ENCODE measurements around the gene EPHB2. TPM values are rescaled to one million over a fixed set of nuclear protein-coding genes. Genes with fewer than 3 reads are reported as not detected.

Gene EPHB2
- total and polyA plus RNA-seq, 2 donors (not counting 1 experiment from before 2014, with no cell fraction given) = 0.07 to 0.39 TPM

DNA sequence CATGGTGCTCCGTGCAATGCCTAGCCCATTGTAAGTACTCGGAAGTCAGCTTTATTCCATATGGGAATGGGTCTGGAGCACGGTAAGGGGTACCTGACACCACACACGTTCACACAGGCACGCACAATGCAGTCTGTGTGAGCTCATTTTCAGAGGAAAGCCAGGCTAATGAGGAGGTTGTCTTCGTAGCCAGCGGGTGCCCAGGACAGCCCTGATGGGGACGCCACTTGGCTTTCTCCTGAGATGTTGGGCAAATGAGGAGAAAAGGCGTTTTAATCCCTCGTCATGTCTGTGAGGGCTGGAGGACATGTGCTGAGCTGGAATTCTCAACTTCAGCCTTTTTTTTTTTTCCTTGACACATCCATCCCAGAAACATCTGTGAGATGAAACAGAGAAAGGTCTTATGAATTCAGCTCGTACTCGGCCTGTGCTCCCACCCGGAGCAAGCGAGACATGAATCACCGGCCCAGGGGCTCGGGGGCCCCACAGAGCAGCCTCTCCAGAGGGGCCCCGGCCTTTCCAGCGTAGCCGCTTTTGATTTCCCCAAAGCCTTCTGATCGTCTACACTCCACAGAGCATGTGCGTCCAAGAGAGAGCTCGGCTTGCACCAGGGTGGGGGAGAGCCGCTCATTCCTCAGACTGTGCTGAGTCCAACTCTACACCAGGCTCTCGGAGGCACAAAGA, 125.1 kb downstream of the EPHB2 start:
- Mint-ChIP-seq H3K4me1 (no peaks in the 10 kb centered on the region), H3K4me3 (no peak overlapping the region), H3K27ac (no peak overlapping the region), H3K9me3 (ENCODE audit: insufficient read depth) (no peaks in the 10 kb centered on the region), H3K27me3 (peaks cover 14% of the 10 kb centered on the region)
- no peaks in the 10 kb centered on the region for H4K20me1 ChIP-seq (ENCODE audit: control insufficient read depth, insufficient read depth, low read length, poor library complexity, severe bottlenecking)
- H3K4me1 ChIP-seq (ENCODE audit: control insufficient read depth in 2 of 2, insufficient read depth in 2 of 2, low read length in 2 of 2) = no peaks in the 10 kb centered on the region
- no peak overlapping the region for H3K4me2 ChIP-seq (replicated peaks; ENCODE audit: low read depth, low read length, poor library complexity, severe bottlenecking)
- 95% methylated on average over 17 of the region's 24 CpGs for WGBS (ENCODE audit: insufficient coverage)
- TF ChIP-seq EZH2 (IDR thresholded peaks at IDR 0.05; ENCODE audit: borderline replicate concordance, insufficient read depth, low read depth, low read length, poor library complexity, severe bottlenecking) = no peak
- TF ChIP-seq, protein P1, sequence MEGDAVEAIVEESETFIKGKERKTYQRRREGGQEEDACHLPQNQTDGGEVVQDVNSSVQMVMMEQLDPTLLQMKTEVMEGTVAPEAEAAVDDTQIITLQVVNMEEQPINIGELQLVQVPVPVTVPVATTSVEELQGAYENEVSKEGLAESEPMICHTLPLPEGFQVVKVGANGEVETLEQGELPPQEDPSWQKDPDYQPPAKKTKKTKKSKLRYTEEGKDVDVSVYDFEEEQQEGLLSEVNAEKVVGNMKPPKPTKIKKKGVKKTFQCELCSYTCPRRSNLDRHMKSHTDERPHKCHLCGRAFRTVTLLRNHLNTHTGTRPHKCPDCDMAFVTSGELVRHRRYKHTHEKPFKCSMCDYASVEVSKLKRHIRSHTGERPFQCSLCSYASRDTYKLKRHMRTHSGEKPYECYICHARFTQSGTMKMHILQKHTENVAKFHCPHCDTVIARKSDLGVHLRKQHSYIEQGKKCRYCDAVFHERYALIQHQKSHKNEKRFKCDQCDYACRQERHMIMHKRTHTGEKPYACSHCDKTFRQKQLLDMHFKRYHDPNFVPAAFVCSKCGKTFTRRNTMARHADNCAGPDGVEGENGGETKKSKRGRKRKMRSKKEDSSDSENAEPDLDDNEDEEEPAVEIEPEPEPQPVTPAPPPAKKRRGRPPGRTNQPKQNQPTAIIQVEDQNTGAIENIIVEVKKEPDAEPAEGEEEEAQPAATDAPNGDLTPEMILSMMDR (IDR thresholded peaks at IDR 0.05) = no peak
- ATAC-seq (ENCODE audit: low read depth) (no peak), DNase-seq (no peak)
- intact Hi-C loops (cut with micrococcal nuclease) = no loop called here
- no peaks in the 10 kb centered on the region for H3K9me3 ChIP-seq (ENCODE audit: control extremely low read depth in 1 of 3, control insufficient read depth in 2 of 3, insufficient read depth in 1 of 3, low read length in 2 of 3)
- ChIA-PET CTCF (no interaction called here), POLR2A (no interaction called here)
- no peak overlapping the region for H3K9ac ChIP-seq (ENCODE audit: low read length)
- H3K79me2 ChIP-seq (ENCODE audit: control insufficient read depth, insufficient read depth, low read length) = no peaks in the 10 kb centered on the region
- H3K27me3 ChIP-seq (replicated peaks in 1 of 4; ENCODE audit: control extremely low read depth in 1 of 4, control insufficient read depth in 3 of 4, insufficient read depth in 4 of 4, low read length in 3 of 4) = no peaks in the 10 kb centered on the region
- H2AFZ ChIP-seq (ENCODE audit: insufficient read depth, low read depth, low read length, poor library complexity, severe bottlenecking) = no peak overlapping the region
- no peaks in the 10 kb centered on the region for H3K36me3 ChIP-seq (replicated peaks in 1 of 2; ENCODE audit: control extremely low read depth in 1 of 2, control insufficient read depth in 1 of 2, extremely low read depth in 1 of 2, insufficient read depth in 2 of 2, low read length in 1 of 2)
- no peak overlapping the region for H3K4me3 ChIP-seq (ENCODE audit: control extremely low read depth in 1 of 5, extremely low read depth in 1 of 5, insufficient read depth in 1 of 5, low read depth in 2 of 5, low read length in 4 of 5)
- no peak overlapping the region for H3K27ac ChIP-seq (ENCODE audit: low read length in 2 of 2)

DNA sequence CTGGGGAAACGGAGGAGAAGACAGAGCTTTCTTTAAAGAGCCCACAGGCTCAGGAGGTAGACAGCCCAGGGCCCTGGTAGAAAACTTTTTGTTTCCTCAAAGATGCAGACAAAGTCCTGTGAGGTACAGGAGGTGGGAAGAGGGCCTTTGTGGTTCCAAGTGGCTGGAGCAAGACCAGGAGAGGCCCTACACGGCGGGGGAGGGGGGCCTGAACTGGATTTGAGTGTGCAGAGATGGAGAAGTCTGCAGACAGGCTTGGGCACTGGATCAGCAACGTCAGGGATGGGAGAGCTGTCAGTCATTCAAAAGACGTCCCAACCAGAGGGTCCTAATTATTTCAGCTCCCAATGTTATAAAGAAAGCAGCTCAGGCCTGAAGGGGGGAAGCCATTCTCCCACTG, 126.2 kb downstream of the EPHB2 start:
- no peak overlapping the region for H3K9ac ChIP-seq (ENCODE audit: low read length)
- ChIA-PET CTCF (no interaction called here), POLR2A (no interaction called here)
- no peak for TF ChIP-seq EZH2 (IDR thresholded peaks at IDR 0.05; ENCODE audit: borderline replicate concordance, insufficient read depth, low read depth, low read length, poor library complexity, severe bottlenecking)
- TF ChIP-seq, protein P1 (IDR thresholded peaks at IDR 0.05) = no peak
- H3K9me3 Mint-ChIP-seq (ENCODE audit: insufficient read depth) = no peaks in the 10 kb centered on the region
- no peak overlapping the region for H2AFZ ChIP-seq (ENCODE audit: insufficient read depth, low read depth, low read length, poor library complexity, severe bottlenecking)
- H3K79me2 ChIP-seq (ENCODE audit: control insufficient read depth, insufficient read depth, low read length) = no peaks in the 10 kb centered on the region
- no peaks in the 10 kb centered on the region for H4K20me1 ChIP-seq (ENCODE audit: control insufficient read depth, insufficient read depth, low read length, poor library complexity, severe bottlenecking)
- H3K4me3 ChIP-seq (ENCODE audit: control extremely low read depth in 1 of 5, extremely low read depth in 1 of 5, insufficient read depth in 1 of 5, low read depth in 2 of 5, low read length in 4 of 5) = no peak overlapping the region
- WGBS (ENCODE audit: insufficient coverage) = 80% methylated on average over 5 of the region's 5 CpGs
- no peaks in the 10 kb centered on the region for H3K9me3 ChIP-seq (ENCODE audit: control extremely low read depth in 1 of 3, control insufficient read depth in 2 of 3, insufficient read depth in 1 of 3, low read length in 2 of 3)
- H3K4me1 ChIP-seq (ENCODE audit: control insufficient read depth in 2 of 2, insufficient read depth in 2 of 2, low read length in 2 of 2) = no peaks in the 10 kb centered on the region
- no peak overlapping the region for H3K4me3 Mint-ChIP-seq
- no peak overlapping the region for H3K4me2 ChIP-seq (replicated peaks; ENCODE audit: low read depth, low read length, poor library complexity, severe bottlenecking)
- H3K27ac Mint-ChIP-seq = no peak overlapping the region
- DNase-seq (no peak), ATAC-seq (ENCODE audit: low read depth) (no peak)
- no peaks in the 10 kb centered on the region for H3K4me1 Mint-ChIP-seq
- H3K36me3 ChIP-seq (replicated peaks in 1 of 2; ENCODE audit: control extremely low read depth in 1 of 2, control insufficient read depth in 1 of 2, extremely low read depth in 1 of 2, insufficient read depth in 2 of 2, low read length in 1 of 2) = no peaks in the 10 kb centered on the region
- H3K27me3 Mint-ChIP-seq = peaks cover 19% of the 10 kb centered on the region
- intact Hi-C loops (cut with micrococcal nuclease) = no loop called here
- peaks cover 0 to 2% (median 0%) of the 10 kb centered on the region in 4 experiments for H3K27me3 ChIP-seq (replicated peaks in 1 of 4; ENCODE audit: control extremely low read depth in 1 of 4, control insufficient read depth in 3 of 4, insufficient read depth in 4 of 4, low read length in 3 of 4)
- no peak overlapping the region for H3K27ac ChIP-seq (ENCODE audit: low read length in 2 of 2)

Data from B cell (primary cell).